CD1c-positive myeloid dendritic cell (primary cell): ENCODE results near the gene EIF4EBP3.

Source experiments
- DNase-seq: peaks from one replicate; pipeline ENCODE4 v3.0.0-alpha.2; 2016; ENCODE audit errors: extremely low spot score

The EIF4EBP3 gene

GRCh38 chr5:140557136-140557805 is 9.8 kb downstream of the EIF4EBP3 start, which contains the start of gene SRA1:
SRA1 (minus strand) TSS chr5:140557473; CDS start chr5:140557452, 21 bp downstream.
- DNase-seq = peak; percentile 95

GRCh38 chr5:140557965-140558364 is 10.5 kb downstream of the EIF4EBP3 start:
- DNase-seq = no peak

- DNase-seq = no peak
These were observed 11.1 kb downstream of the EIF4EBP3 start for GRCh38 chr5:140558542-140558941.

GRCh38 chr5:140560227-140560626 is 12.8 kb downstream of the EIF4EBP3 start:
- no peak for DNase-seq

- no peak for DNase-seq
These were observed 14.5 kb downstream of the EIF4EBP3 start for GRCh38 chr5:140561753-140562523.

- DNase-seq = no peak
These were observed 16.1 kb downstream of the EIF4EBP3 start for GRCh38 chr5:140563596-140563995.

GRCh38 chr5:140564196-140565023 is 16.9 kb downstream of the EIF4EBP3 start, which contains the start of the genes APBB3 and SLC35A4:
APBB3 (minus strand) TSS chr5:140564598; CDS start chr5:140564245, 353 bp downstream.
SLC35A4 (plus strand) TSS chr5:140564828; CDS start chr5:140567170, 2,342 bp downstream.
- peak; percentile 100 for DNase-seq

- DNase-seq = peak; percentile 27
These were observed 17.7 kb downstream of the EIF4EBP3 start for GRCh38 chr5:140565024-140565779.

- DNase-seq = no peak
These were observed 18.3 kb downstream of the EIF4EBP3 start for GRCh38 chr5:140565780-140566095.

- no peak for DNase-seq
These were observed 19.2 kb downstream of the EIF4EBP3 start for GRCh38 chr5:140566665-140567064.

- DNase-seq = no peak
These were observed 19.8 kb downstream of the EIF4EBP3 start for GRCh38 chr5:140567136-140567818.

- no peak for DNase-seq
These were observed 20.4 kb downstream of the EIF4EBP3 start for GRCh38 chr5:140567871-140568270.

- no peak for DNase-seq
These were observed 21.1 kb downstream of the EIF4EBP3 start for GRCh38 chr5:140568443-140569063.

- DNase-seq = peak; percentile 38
These were observed 21.7 kb downstream of the EIF4EBP3 start for GRCh38 chr5:140569197-140569596.

- DNase-seq = no peak
These were observed 22.6 kb downstream of the EIF4EBP3 start for GRCh38 chr5:140570058-140570457.

- no peak for DNase-seq
These were observed 23.0 kb downstream of the EIF4EBP3 start for GRCh38 chr5:140570488-140570887.

- DNase-seq = no peak
These were observed 23.6 kb downstream of the EIF4EBP3 start for GRCh38 chr5:140571105-140571504.

- DNase-seq = no peak
These were observed 26.2 kb downstream of the EIF4EBP3 start for GRCh38 chr5:140573683-140574082.

- peak; percentile 52 for DNase-seq
These were observed 26.7 kb downstream of the EIF4EBP3 start for GRCh38 chr5:140574165-140574564.

GRCh38 chr5:140575309-140575708 is 27.8 kb downstream of the EIF4EBP3 start:
- peak; percentile 81 for DNase-seq
